WTC11 (cell line): ENCODE measurements around the gene ZNF366.

Source experiments
- CREM ChIP-seq: sonication (generic); formaldehyde crosslinking; IDR thresholded peaks from 2 replicates; pipeline ENCODE4 v1.8.1; 2022; ENCODE audit warnings: mild to moderate bottlenecking, missing genetic modification reagents, moderate library complexity
- E2F4 ChIP-seq: sonication (generic); formaldehyde crosslinking; IDR thresholded peaks from 2 replicates; pipeline ENCODE4 v1.8.1; 2022; ENCODE audit warnings: low read depth, mild to moderate bottlenecking, moderate library complexity, missing genetic modification reagents, borderline replicate concordance
- SP1 ChIP-seq: sonication (generic); formaldehyde crosslinking; conservative IDR thresholded peaks from 2 replicates; pipeline ENCODE4 v1.8.1; 2022; ENCODE audit warnings: missing genetic modification reagents
- USF2 ChIP-seq: sonication (generic); formaldehyde crosslinking; IDR thresholded peaks from 2 replicates; pipeline ENCODE4 v1.8.1; 2023; ENCODE audit warnings: mild to moderate bottlenecking, missing genetic modification reagents, moderate library complexity

GRCh38 chr5:72441862-72442540 lies 65.2 kb downstream of the ZNF366 start:
- TF ChIP-seq CREM (CRISPR knock-in tag), result no peak
- no peak for TF ChIP-seq USF2 (CRISPR knock-in tag)
- no peak for TF ChIP-seq SP1 (CRISPR knock-in tag)
- no peak for TF ChIP-seq E2F4 (CRISPR knock-in tag)
